ENCODE data around the gene GRB10.

DNA sequence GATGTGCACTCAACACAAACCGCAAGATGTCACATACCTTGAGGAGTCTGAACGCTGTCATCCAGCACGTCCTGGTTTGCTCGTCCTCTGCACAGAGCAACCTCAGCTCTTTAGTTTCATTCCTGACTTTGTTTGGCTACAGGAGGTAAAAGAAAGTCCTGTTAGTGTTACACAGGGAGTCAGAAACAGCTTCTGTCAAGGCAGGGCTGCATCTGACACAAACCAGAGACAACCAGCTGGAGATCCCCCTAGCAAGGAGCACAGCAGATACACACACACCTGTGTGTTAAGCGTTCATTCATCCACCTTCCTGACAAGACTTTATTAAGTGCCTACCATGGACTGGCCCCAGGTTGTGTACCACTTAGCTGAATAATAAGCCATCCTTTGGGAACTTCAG, 170.0 kb downstream of the GRB10 start:
- no peak for TF ChIP-seq CTCF (IDR thresholded peaks at IDR 0.05)
- no peak for TF ChIP-seq POLR2AphosphoS5 (IDR thresholded peaks at IDR 0.05; ENCODE audit: low read depth, low read length)
- TF ChIP-seq, protein P1, sequence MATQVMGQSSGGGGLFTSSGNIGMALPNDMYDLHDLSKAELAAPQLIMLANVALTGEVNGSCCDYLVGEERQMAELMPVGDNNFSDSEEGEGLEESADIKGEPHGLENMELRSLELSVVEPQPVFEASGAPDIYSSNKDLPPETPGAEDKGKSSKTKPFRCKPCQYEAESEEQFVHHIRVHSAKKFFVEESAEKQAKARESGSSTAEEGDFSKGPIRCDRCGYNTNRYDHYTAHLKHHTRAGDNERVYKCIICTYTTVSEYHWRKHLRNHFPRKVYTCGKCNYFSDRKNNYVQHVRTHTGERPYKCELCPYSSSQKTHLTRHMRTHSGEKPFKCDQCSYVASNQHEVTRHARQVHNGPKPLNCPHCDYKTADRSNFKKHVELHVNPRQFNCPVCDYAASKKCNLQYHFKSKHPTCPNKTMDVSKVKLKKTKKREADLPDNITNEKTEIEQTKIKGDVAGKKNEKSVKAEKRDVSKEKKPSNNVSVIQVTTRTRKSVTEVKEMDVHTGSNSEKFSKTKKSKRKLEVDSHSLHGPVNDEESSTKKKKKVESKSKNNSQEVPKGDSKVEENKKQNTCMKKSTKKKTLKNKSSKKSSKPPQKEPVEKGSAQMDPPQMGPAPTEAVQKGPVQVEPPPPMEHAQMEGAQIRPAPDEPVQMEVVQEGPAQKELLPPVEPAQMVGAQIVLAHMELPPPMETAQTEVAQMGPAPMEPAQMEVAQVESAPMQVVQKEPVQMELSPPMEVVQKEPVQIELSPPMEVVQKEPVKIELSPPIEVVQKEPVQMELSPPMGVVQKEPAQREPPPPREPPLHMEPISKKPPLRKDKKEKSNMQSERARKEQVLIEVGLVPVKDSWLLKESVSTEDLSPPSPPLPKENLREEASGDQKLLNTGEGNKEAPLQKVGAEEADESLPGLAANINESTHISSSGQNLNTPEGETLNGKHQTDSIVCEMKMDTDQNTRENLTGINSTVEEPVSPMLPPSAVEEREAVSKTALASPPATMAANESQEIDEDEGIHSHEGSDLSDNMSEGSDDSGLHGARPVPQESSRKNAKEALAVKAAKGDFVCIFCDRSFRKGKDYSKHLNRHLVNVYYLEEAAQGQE (IDR thresholded peaks at IDR 0.05; ENCODE audit: insufficient read depth in 1 of 2, low read depth in 2 of 2, low read length in 1 of 2), result no peak
